Right hindlimb (tissue), 1 donor: ENCODE results near the gene SLX4IP.
"Not testable (repeated sequence)": the region's sequence is repeated elsewhere in the genome, so short reads cannot be mapped to it uniquely, and the experiment has no call there.

Experiments
- DNase-seq: peaks from one replicate; pipeline ENCODE4 v3.0.0-alpha.2; 2018

SLX4IP gene

GRCh38 chr20:10434832-10435812 is at the start of gene SLX4IP:
TSS of gene SLX4IP (plus strand) at chr20:10435305. CDS start at chr20:10458205, 22,900 bp downstream.
- DNase-seq: peak; percentile 96

- no peak for DNase-seq
Observed at GRCh38 chr20:10385850-10386544, 49.1 kb upstream of the SLX4IP start.

- no peak for DNase-seq
Observed at GRCh38 chr20:10387686-10388085, 47.4 kb upstream of the SLX4IP start.

- DNase-seq: no peak
Observed at GRCh38 chr20:10388597-10388996, 46.5 kb upstream of the SLX4IP start.

GRCh38 chr20:10390709-10391108 is 44.4 kb upstream of the SLX4IP start:
- no peak for DNase-seq

- not testable (repeated sequence) for DNase-seq
Observed at GRCh38 chr20:10394752-10395151, 40.4 kb upstream of the SLX4IP start.

- no peak for DNase-seq
Observed at GRCh38 chr20:10398834-10399369, 36.2 kb upstream of the SLX4IP start.

GRCh38 chr20:10402938-10403608 is 32.0 kb upstream of the SLX4IP start:
- DNase-seq: no peak

GRCh38 chr20:10404023-10404628 is 31.0 kb upstream of the SLX4IP start:
- no peak for DNase-seq

GRCh38 chr20:10404959-10405530 is 30.1 kb upstream of the SLX4IP start:
- DNase-seq: no peak

- DNase-seq: no peak
Observed at GRCh38 chr20:10408108-10408813, 26.8 kb upstream of the SLX4IP start.

- DNase-seq: no peak
Observed at GRCh38 chr20:10411673-10412072, 23.4 kb upstream of the SLX4IP start.

- DNase-seq: no peak
Observed at GRCh38 chr20:10412591-10413408, 22.3 kb upstream of the SLX4IP start.

- DNase-seq: no peak
Observed at GRCh38 chr20:10415013-10415650, 20.0 kb upstream of the SLX4IP start.

GRCh38 chr20:10417218-10417617 is 17.9 kb upstream of the SLX4IP start:
- DNase-seq: not testable (repeated sequence)

GRCh38 chr20:10419550-10420133 is 15.5 kb upstream of the SLX4IP start:
- no peak for DNase-seq

GRCh38 chr20:10423735-10424134 is 11.4 kb upstream of the SLX4IP start:
- no peak for DNase-seq

GRCh38 chr20:10427060-10427692 is 7.9 kb upstream of the SLX4IP start:
- peak; percentile 57 for DNase-seq

- DNase-seq: no peak
Observed at GRCh38 chr20:10428008-10428407, 7.1 kb upstream of the SLX4IP start.
